Endothelial cell of umbilical vein (primary cell): ENCODE results near the gene RAB3C. TPM values are rescaled to one million over a fixed set of nuclear protein-coding genes. Genes with fewer than 3 reads are reported as not detected.

Experiments
- BruUV-seq: library from RNA; stranded (reverse); fragments of 400-500 nt; replicated peaks from 2 replicates; lab custom pipeline; 2021; lab: Mats Ljungman, UMichigan
- CTCF ChIA-PET: fragments of 300-600, 350-600 bp; sonication (Branson Sonifier 250); formaldehyde crosslinking; loops from one replicate; lab custom pipeline; 2021; ENCODE audit warnings: antibody characterized with exemption, inconsistent platforms; lab: Charles Lee
- POLR2A ChIA-PET: fragments of 300-600, 350-600 bp; sonication (Branson Sonifier 250); formaldehyde crosslinking; loops from one replicate; lab custom pipeline; 2021; ENCODE audit warnings: antibody characterized with exemption, inconsistent platforms; lab: Charles Lee
- DNase-seq: peaks from one replicate; pipeline ENCODE4 v3.0.0-alpha.2; 2011; ENCODE audit warnings: low read depth, low spot score
- FAIRE-seq: peaks from 2 replicates; lab custom pipeline; 2011; peaks lifted over from hg19 to GRCh38; lab: Jason Lieb, UNC
- H2AFZ ChIP-seq: 2 replicates; pipeline ENCODE4 v1.6.0; 2012; ENCODE audit warnings: low read depth, low read length, control low read depth, inconsistent platforms
- H3K27ac ChIP-seq: 2 replicates; pipeline ENCODE4 v1.5.1; 2011; ENCODE audit warnings: low read depth, mild to moderate bottlenecking, control low read depth, low read length, moderate library complexity; ENCODE audit not compliant: insufficient read depth
- H3K27me3 ChIP-seq, 2 experiments: 2 replicates each; pipeline versions ENCODE4 v1.6.0 to v1.6.1; 2011; ENCODE audit warnings: low read length in 2 of 2, mixed read lengths in 1 of 2; ENCODE audit not compliant: control insufficient read depth in 2 of 2, insufficient read depth in 2 of 2
- H3K36me3 ChIP-seq, 2 experiments: 2 replicates in 1 of 2; 3 replicates in 1 of 2; pipeline ENCODE4 v1.5.1; 2011; ENCODE audit warnings: low read length in 2 of 2, mild to moderate bottlenecking in 1 of 2, moderate library complexity in 1 of 2; ENCODE audit not compliant: control insufficient read depth in 2 of 2, insufficient read depth in 2 of 2; ENCODE audit errors: extremely low read depth in 1 of 2
- H3K4me1 ChIP-seq: 3 replicates; pipeline ENCODE4 v1.5.1; 2011; ENCODE audit warnings: mild to moderate bottlenecking, low read length; ENCODE audit not compliant: control insufficient read depth, insufficient read depth; ENCODE audit errors: extremely low read depth
- H3K4me2 ChIP-seq: 2 replicates; pipeline ENCODE4 v1.6.1; 2011; ENCODE audit warnings: low read length, control low read depth, mixed read lengths; ENCODE audit not compliant: insufficient read depth
- H3K4me3 ChIP-seq, 3 experiments: fragments of 200-600 bp in 1 of 3; sonication (generic), shearing (Covaris generic) in 1 of 3; replicated peaks in 1 of 3; 2 replicates each; pipeline ENCODE4 v1.5.1; 2011 to 2016; ENCODE audit warnings: control low read depth in 3 of 3, low read length in 3 of 3, mild to moderate bottlenecking in 2 of 3, inconsistent platforms in 1 of 3, low read depth in 1 of 3, moderate library complexity in 1 of 3; ENCODE audit not compliant: insufficient read depth in 1 of 3
- H3K79me2 ChIP-seq: 2 replicates; pipeline ENCODE4 v1.6.0; 2012; ENCODE audit warnings: low read length, inconsistent platforms; ENCODE audit not compliant: control insufficient read depth, insufficient read depth
- H3K9ac ChIP-seq: replicated peaks from 2 replicates; pipeline ENCODE3; 2011; ENCODE audit warnings: low read length, control low read depth; ENCODE audit not compliant: insufficient read depth; ENCODE audit errors: extremely low read depth
- H3K9me1 ChIP-seq: replicated peaks from 3 replicates; pipeline ENCODE4 v1.6.0; 2011; ENCODE audit warnings: mild to moderate bottlenecking, low read length; ENCODE audit not compliant: control insufficient read depth, insufficient read depth; ENCODE audit errors: extremely low read depth
- H3K9me3 ChIP-seq: replicated peaks from 2 replicates; pipeline ENCODE4 v1.5.1; 2012; ENCODE audit warnings: low read length, inconsistent platforms; ENCODE audit not compliant: control insufficient read depth, insufficient read depth
- H4K20me1 ChIP-seq: replicated peaks from 2 replicates; pipeline ENCODE3; 2011; ENCODE audit warnings: mild to moderate bottlenecking, low read length; ENCODE audit not compliant: control insufficient read depth, insufficient read depth; ENCODE audit errors: extremely low read depth
- EZH2 ChIP-seq: IDR thresholded peaks from 2 replicates; pipeline ENCODE4 v1.6.1; 2012; ENCODE audit warnings: borderline replicate concordance, low read depth, mild to moderate bottlenecking, moderate library complexity, low read length, inconsistent platforms; ENCODE audit not compliant: severe bottlenecking
- FOS ChIP-seq: IDR thresholded peaks from 2 replicates; pipeline ENCODE4 v1.6.1; 2011; ENCODE audit warnings: mild to moderate bottlenecking, low read length, moderate library complexity, borderline replicate concordance; ENCODE audit not compliant: insufficient read depth
- GATA2 ChIP-seq: IDR thresholded peaks from 2 replicates; pipeline ENCODE4 v1.7.0; 2011; ENCODE audit warnings: low read depth, mild to moderate bottlenecking, moderate library complexity, mixed read lengths, low read length; ENCODE audit not compliant: insufficient read length, insufficient read depth
- JUN ChIP-seq: IDR thresholded peaks from 2 replicates; pipeline ENCODE4 v1.6.1; 2011; ENCODE audit warnings: borderline replicate concordance, low read depth; ENCODE audit not compliant: insufficient read length, insufficient read depth
- MYC ChIP-seq: IDR thresholded peaks from one replicate; pipeline ENCODE4 v1.6.1; 2011; ENCODE audit warnings: mild to moderate bottlenecking, low read depth, low read length
- POLR2A ChIP-seq: IDR thresholded peaks from 2 replicates; pipeline ENCODE4 v1.6.1; 2012; ENCODE audit warnings: low read depth, mild to moderate bottlenecking, control low read depth, low read length
- POLR2AphosphoS5 ChIP-seq: IDR thresholded peaks from 2 replicates; pipeline ENCODE4 v1.6.1; 2012; ENCODE audit warnings: low read depth, mild to moderate bottlenecking, control low read depth, low read length, moderate library complexity; ENCODE audit not compliant: insufficient read depth
- dilution Hi-C: fragments of 300-500 bp; cut with MboI; formaldehyde crosslinking; loops from one replicate; pipeline ENCODE4 v1.15.0; 2019; ENCODE audit warnings: low sequenced_read_pairs; ENCODE audit not compliant: extremely low pct_ligation_motif_present
- intact Hi-C: fragments of 100-400 bp; cut with micrococcal nuclease; formaldehyde crosslinking; loops from one replicate; pipeline ENCODE4 v1.10.0; 2022
- polyA plus RNA-seq, 4 experiments: library from polyadenylated mRNA; depleted of rRNA in 3 of 4; stranded (reverse) in 3 of 4; unstranded in 1 of 4; fragments of >200 nt; gene quantifications; 2 replicates each; pipeline versions ENCODE4 v1.2.1 to v1.2.3, GENCODE V29; 2011 to 2012; ENCODE audit warnings: missing spikeins in 1 of 4
- total RNA-seq: library from RNA; stranded (reverse); gene quantifications from 2 replicates; pipeline ENCODE4 v1.2.3, GENCODE V29; 2021
- TF ChIP-seq, protein P1 (sequence below): IDR thresholded peaks from 2 replicates; pipeline ENCODE4 v1.6.1; 2011; ENCODE audit not compliant: insufficient read depth, insufficient read length
- TF ChIP-seq, protein P2 (sequence below), 2 donors: IDR thresholded peaks; 1 replicate in 1 of 2; 2 replicates in 1 of 2; pipeline ENCODE4 v1.5.1; 2011; ENCODE audit warnings: low read length in 2 of 2, mild to moderate bottlenecking in 2 of 2, moderate library complexity in 2 of 2, control low read depth in 1 of 2, inconsistent platforms in 1 of 2, low read depth in 1 of 2; ENCODE audit not compliant: insufficient read depth in 1 of 2; ENCODE audit errors: extremely low read depth in 1 of 2

RAB3C gene
- total and polyA plus RNA-seq, 2 donors (not counting 3 experiments of a cell fraction or from before 2014, with no cell fraction given) = 0.04 to 0.66 TPM

DNA sequence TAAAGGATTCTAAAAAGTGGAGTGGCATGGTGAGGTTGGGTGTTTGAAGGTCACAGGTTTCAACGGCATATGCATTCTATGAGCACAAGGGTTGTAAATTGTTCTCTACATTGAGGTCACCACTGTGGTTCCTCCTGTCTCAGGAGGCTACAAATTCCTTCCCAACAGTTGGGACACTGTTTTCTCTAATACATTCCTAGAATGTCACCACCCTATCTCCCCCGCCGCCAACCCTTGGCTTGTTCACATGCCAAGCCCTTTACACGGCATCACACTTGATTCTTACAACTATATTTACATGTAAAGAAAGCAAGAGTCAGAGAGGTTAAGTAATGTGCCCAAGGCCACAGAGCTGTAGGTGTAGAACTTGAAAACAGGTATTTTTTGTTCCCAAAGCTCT, 315.1 kb downstream of the RAB3C start:
- Histone ChIP-seq H3K4me1 (no peaks in the 10 kb centered on the region), H2AFZ (no peak overlapping the region), H3K4me3 (no peak overlapping the region), H3K9ac (no peak overlapping the region), H3K27ac (no peak overlapping the region), H4K20me1 (no peaks in the 10 kb centered on the region), H3K9me3 (no peaks in the 10 kb centered on the region), H3K4me2 (no peak overlapping the region), H3K79me2 (no peaks in the 10 kb centered on the region), H3K36me3 (no peaks in the 10 kb centered on the region), H3K9me1 (no peaks in the 10 kb centered on the region), H3K27me3 (peaks cover 17 to 18% of the 10 kb centered on the region in 2 experiments)
- FAIRE-seq (no peak), DNase-seq (no peak)
- dilution Hi-C loops (no loop called here), intact Hi-C loops (no loop called here)
- POLR2A ChIA-PET = no interaction called here
- no TSS peak for BruUV-seq
- TF ChIP-seq, protein P1, sequence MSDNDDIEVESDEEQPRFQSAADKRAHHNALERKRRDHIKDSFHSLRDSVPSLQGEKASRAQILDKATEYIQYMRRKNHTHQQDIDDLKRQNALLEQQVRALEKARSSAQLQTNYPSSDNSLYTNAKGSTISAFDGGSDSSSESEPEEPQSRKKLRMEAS = no peak
- TF ChIP-seq POLR2AphosphoS5 (no peak), GATA2 (no peak), EZH2 (no peak), POLR2A (no peak), JUN (no peak), MYC (no peak), FOS (no peak)
- TF ChIP-seq, protein P2, sequence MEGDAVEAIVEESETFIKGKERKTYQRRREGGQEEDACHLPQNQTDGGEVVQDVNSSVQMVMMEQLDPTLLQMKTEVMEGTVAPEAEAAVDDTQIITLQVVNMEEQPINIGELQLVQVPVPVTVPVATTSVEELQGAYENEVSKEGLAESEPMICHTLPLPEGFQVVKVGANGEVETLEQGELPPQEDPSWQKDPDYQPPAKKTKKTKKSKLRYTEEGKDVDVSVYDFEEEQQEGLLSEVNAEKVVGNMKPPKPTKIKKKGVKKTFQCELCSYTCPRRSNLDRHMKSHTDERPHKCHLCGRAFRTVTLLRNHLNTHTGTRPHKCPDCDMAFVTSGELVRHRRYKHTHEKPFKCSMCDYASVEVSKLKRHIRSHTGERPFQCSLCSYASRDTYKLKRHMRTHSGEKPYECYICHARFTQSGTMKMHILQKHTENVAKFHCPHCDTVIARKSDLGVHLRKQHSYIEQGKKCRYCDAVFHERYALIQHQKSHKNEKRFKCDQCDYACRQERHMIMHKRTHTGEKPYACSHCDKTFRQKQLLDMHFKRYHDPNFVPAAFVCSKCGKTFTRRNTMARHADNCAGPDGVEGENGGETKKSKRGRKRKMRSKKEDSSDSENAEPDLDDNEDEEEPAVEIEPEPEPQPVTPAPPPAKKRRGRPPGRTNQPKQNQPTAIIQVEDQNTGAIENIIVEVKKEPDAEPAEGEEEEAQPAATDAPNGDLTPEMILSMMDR (IDR thresholded peaks at IDR 0.05; ENCODE audit: extremely low read depth in 1 of 2, insufficient read depth in 1 of 2, low read depth in 1 of 2, low read length in 2 of 2) = no peak
- CTCF ChIA-PET = interaction anchor here (1.0 to 1.6 kb wide), 4 partner anchors 11 to 276 kb away, joined by 3 to 7 read pairs (median 3); no protein-coding TSS in a partner anchor
